IPS-18a (cell line): Measurements from ENCODE around the gene ACSF3.

ENCODE experiments used
- H3K27ac ChIP-seq: one replicate; pipeline ENCODE4 v1.5.1; 2013; ENCODE audit warnings: low read length
- H3K27me3 ChIP-seq: one replicate; pipeline ENCODE4 v1.6.1; 2013; ENCODE audit warnings: mild to moderate bottlenecking, low read length; ENCODE audit not compliant: control insufficient read depth, insufficient read depth
- H3K36me3 ChIP-seq: one replicate; pipeline ENCODE4 v1.6.1; 2013; ENCODE audit warnings: low read depth, low read length; ENCODE audit not compliant: control insufficient read depth
- H3K4me1 ChIP-seq: one replicate; pipeline ENCODE4 v1.6.1; 2013; ENCODE audit warnings: low read depth, low read length; ENCODE audit not compliant: control insufficient read depth
- H3K4me3 ChIP-seq: one replicate; pipeline ENCODE4 v1.5.1; 2013; ENCODE audit warnings: low read length
- H3K9ac ChIP-seq: one replicate; pipeline ENCODE4 v1.6.1; 2013; ENCODE audit warnings: mild to moderate bottlenecking, low read length, moderate library complexity
- H3K9me3 ChIP-seq: one replicate; pipeline ENCODE4 v1.6.1; 2013; ENCODE audit warnings: low read depth, low read length; ENCODE audit not compliant: control insufficient read depth

The ACSF3 gene

DNA sequence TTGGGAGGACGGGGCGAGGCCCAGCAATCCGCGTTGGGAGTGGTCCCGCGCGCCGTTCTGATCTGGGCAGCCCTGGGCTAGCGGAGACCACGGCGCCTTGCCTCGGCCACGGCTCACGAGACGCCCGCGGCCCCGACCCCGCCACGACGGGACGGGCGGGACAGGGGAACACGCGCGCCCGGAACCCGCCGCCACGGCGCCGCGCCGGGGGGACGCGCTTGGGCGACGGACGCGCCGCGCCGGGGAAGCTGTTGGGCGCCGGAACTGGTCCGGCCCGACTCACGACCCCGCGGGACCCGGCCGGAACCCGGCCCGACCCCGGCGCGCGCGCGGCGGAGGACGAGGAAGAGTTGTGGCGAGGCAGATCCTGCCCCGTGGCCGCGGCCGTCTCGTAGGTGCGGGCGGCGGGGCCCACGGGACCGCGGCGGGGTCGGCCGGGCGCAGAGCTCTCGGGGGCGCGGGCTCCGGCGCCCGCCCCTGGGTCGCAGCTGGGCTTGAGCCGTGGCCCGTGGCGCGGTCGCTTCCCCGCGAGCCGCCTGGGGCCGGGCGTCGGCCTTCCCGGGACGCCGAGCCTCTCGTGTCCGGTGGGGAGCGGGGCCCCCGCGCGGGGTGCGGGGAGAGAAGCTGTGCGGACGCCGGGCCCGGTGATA, at the start of gene ACSF3:
Gene ACSF3 (plus strand): TSS at position 251 of the 650 bp plus-strand sequence. CDS start 6,830 bp downstream, outside the sequence.
- H3K9ac ChIP-seq: peak within 1 kb of the TSS; percentile 57
- peaks cover 39% of the 10 kb centered on the region for H3K27me3 ChIP-seq
- no peaks in the 10 kb centered on the region for H3K36me3 ChIP-seq
- no peak within 1 kb of the TSS for H3K27ac ChIP-seq
- H3K9me3 ChIP-seq: no peaks in the 10 kb centered on the region
- peak within 1 kb of the TSS; percentile 74 for H3K4me3 ChIP-seq
- H3K4me1 ChIP-seq: peaks cover 10% of the 10 kb centered on the region

DNA sequence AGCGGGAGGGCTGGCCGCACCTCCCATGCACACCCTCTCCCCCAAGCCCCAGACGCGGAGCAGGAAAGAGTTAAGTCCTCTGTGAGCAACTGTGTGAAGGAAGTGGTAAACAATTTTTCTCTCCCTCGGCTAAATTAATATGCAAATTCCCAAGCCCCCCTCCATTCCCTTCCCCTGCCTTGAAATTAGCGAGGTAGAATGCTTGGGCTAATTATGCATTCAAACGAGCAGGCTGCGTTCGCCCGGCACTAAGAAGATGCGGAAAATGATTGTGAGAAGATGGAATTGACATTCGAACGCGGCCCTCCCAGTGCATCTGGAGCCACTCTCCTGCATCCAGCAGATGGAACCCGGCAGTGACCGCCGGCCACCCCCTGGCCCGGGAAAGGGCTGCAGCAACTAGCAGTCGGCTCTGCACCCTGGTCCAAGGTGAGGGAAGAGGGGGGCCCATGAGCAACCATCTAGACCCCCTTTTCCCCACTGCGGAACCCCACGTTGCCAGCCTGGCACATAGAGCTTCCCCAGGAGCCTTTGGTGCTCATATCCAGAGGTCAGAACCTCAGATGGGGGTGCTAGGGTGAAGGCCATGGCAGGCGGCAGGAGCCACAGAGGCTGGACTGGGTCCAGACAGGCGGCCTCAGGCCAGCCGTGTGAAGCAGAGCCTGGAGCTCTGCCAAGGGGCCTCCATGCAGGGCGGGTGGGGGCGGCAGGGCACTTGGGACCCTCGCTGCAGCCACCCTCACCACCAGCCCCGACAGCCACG, 49.1 kb upstream of the ACSF3 start:
- no peak overlapping the region for H3K9ac ChIP-seq
- H3K27ac ChIP-seq: no peak overlapping the region
- no peaks in the 10 kb centered on the region for H3K27me3 ChIP-seq
- no peaks in the 10 kb centered on the region for H3K9me3 ChIP-seq
- no peaks in the 10 kb centered on the region for H3K4me1 ChIP-seq
- no peaks in the 10 kb centered on the region for H3K36me3 ChIP-seq
- no peak overlapping the region for H3K4me3 ChIP-seq

DNA sequence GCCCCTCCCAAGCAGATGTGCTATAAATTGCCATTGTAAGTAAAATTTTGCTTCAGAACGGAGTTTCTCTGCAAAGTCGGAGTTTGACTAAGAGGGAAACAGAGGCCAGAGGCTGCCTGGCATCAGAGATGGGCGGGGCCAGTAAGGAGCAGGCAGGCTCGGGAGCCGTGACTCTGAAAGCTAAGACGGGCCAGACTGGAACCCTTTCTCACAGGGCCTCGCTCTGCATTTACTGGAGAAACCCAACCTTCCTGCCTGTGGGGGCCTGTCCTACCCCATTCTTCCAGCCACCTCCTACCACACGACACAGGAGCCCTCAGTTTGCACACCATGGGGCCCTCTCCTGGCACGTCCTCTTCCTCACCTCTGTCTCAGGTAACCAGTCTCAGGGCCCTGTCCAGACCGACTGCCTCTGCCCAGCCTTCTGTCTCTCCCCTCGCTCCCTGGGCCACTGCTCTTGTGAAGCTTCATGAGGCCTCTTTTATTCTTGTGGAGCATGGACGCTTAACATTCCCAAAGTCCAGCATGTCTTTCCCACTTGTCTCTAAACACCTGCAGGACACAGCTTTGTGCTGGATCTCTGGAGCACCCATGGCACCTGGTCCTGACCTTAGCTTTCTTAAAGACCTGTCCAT, 48.4 kb upstream of the ACSF3 start:
- no peaks in the 10 kb centered on the region for H3K4me1 ChIP-seq
- H3K9me3 ChIP-seq: no peaks in the 10 kb centered on the region
- H3K36me3 ChIP-seq: no peaks in the 10 kb centered on the region
- no peaks in the 10 kb centered on the region for H3K27me3 ChIP-seq
- no peak overlapping the region for H3K9ac ChIP-seq
- no peak overlapping the region for H3K27ac ChIP-seq
- no peak overlapping the region for H3K4me3 ChIP-seq

DNA sequence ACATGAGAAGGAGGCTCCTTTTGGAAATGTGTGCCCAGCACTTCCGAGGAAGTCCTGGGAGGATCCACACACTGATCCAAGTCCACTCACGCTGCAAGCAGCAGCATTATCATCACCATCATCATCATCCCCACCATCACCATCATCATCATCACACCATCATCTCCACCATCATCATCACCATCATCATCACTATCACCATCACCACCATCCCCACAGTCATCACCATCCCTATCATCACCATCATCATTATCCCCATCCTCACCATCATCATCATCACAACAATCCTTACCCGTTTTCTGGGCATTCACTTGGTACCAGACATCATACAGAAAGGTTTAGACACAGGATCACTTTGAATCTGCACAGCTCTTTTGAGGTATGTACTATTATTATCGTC, 47.8 kb upstream of the ACSF3 start:
- H3K27me3 ChIP-seq: no peaks in the 10 kb centered on the region
- no peaks in the 10 kb centered on the region for H3K36me3 ChIP-seq
- H3K9ac ChIP-seq: no peak overlapping the region
- no peak overlapping the region for H3K27ac ChIP-seq
- H3K4me1 ChIP-seq: no peaks in the 10 kb centered on the region
- H3K4me3 ChIP-seq: no peak overlapping the region
- H3K9me3 ChIP-seq: no peaks in the 10 kb centered on the region

DNA sequence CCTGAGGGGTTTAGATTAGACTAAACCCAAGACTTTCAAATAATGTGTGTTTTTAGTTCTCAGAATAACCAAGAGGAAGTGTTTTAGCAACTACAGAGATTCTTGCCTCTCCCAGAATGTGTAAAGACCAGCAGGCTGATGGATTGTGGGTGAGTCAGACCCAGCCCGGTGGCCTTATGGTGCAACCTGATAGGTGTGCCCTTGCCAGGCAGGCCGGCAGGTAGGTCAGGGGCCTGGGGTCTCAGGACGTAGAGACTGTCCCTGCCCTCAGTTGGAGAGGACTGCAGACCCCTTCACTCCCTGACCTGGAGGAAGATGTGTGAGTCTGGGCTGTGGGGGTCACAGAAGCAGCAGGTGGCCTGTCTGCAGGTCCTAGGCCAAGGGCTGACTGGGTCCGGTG, 47.2 kb upstream of the ACSF3 start:
- Histone ChIP-seq H3K4me3 (no peak overlapping the region), H3K36me3 (no peaks in the 10 kb centered on the region), H3K9me3 (no peaks in the 10 kb centered on the region), H3K27ac (no peak overlapping the region), H3K27me3 (no peaks in the 10 kb centered on the region), H3K9ac (no peak overlapping the region), H3K4me1 (no peaks in the 10 kb centered on the region)

DNA sequence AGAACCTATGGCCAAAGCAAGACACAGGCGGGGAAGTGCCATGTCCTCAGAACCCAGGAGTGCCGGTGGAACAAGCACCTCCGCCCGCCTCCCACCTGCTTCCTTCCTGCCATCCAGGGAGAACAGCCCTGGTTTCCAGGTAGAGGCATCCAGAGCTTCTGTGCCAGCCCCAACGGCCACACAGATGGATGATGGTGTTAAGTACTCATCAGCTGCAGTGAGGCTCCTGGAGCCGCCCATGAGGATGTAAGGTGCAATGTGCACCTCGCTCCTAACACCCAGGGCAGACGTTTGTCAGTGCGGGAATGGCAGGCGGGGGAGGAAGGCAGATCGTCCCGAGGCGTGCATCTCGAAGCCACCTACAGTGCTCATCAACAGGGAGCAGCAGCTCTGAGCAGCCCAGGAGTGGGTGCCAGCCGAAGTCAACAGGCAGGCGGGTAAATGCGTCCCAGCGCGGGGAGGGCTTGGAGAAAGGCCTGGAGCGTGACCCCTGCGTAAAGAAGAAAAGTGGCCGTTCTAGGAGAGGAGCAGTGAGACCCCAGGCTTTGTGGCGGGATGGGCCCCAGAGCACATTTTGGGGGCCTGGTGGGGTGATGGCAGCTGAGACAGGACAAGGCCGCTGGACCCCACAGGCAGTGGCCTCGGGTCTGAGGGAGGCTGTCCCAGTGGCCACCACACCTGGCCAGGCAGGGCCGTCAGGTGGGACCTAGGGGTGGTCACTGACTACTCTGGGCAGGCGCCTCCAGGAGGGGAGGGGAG, 46.1 kb upstream of the ACSF3 start:
- Histone ChIP-seq H3K27ac (no peak overlapping the region), H3K9me3 (no peaks in the 10 kb centered on the region), H3K27me3 (no peaks in the 10 kb centered on the region), H3K4me3 (no peak overlapping the region), H3K9ac (no peak overlapping the region), H3K36me3 (no peaks in the 10 kb centered on the region), H3K4me1 (no peaks in the 10 kb centered on the region)

DNA sequence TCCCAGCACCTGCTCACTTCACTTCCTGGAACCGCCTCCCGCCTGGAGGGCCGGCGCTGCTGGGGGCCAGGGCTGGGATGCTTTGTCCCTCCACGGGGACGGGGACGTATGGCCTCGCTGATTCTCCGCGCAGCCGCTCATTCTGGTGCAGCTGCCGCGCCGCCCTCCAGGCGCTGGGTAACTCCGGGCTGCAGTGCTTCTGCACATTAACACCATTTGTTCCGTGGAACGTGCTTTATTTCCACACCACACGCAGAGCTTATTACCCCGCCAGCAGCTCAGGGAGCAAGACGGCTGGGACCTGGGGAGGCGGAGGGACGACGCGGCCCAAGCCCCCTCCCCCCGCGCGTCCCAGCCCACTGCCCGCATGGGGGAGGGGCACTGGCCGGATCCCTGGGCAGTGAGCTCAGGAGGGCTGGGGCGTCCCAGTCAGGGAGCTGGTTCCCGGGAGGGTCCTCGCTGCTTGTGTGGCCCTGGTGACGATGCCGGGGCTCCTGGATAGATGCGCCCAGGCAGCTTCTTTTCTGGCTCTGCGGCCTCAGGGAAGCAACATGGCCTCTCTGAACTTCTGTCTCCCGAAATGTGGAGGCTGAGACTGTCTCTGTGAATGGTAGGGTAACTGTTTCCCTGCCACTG, 45.4 kb upstream of the ACSF3 start:
- Histone ChIP-seq H3K27ac (no peak overlapping the region), H3K27me3 (no peaks in the 10 kb centered on the region), H3K9ac (no peak overlapping the region), H3K4me3 (no peak overlapping the region), H3K4me1 (no peaks in the 10 kb centered on the region), H3K36me3 (no peaks in the 10 kb centered on the region), H3K9me3 (no peaks in the 10 kb centered on the region)

DNA sequence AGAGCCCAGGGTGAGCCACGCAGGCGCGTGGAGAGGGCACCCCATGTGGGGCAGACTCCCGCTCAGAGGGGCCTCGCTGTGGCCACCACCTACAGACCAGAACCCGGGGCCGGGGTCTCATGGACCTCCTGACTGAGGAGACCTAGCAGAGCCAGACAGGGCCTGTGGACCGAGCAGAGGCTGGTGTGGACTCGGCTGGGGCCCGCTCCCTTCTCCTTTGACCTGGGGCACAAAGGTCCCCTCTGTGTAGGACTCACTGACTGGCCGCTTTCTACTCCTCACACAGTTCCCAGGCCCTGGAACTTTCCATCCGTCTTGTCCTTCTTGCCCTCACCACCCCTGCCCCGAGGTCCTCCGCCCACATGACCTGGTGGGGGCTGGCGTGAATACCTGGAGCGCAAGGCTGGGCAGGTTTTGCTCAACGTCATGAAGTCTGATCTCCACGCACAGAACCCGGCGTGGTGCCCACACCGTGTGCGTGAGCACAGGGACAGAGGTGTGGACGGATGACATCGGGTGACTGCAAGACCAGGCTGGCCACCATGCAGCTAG, 44.7 kb upstream of the ACSF3 start:
- H3K27me3 ChIP-seq: no peaks in the 10 kb centered on the region

DNA sequence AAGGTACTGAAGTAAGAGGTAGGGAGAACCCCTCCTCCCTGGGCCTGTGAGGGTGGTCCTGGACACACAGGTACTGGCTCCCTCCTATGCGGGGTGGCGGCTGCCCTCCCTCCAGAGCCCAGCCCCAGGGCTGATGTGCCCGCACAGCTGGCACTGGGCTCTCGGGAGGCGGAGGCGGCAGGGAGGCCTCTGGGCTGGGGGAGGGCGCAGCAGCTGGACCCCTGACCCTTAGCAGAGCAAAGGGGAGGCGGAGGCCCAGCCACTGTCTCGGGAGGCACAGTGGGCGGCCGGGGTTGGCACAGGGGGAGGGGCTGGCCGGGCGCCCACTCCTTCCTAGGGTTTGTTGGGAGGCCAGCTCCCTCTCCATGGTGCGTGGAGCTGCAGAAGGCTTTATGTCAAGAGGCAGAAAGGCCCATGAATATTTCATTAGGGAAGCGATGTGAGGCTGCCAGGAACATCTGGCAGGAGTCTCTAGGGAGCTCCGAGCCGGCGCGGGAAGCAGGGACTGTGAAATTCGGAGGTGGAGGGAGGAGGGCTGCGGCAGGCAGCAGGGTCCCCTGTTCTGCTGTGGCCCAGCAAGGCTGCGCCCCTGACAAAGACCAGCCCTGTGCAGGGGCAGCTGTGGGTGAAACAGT, 44.1 kb upstream of the ACSF3 start:
- no peaks in the 10 kb centered on the region for H3K9me3 ChIP-seq
- no peaks in the 10 kb centered on the region for H3K4me1 ChIP-seq
- no peak overlapping the region for H3K27ac ChIP-seq
- H3K9ac ChIP-seq: no peak overlapping the region
- no peaks in the 10 kb centered on the region for H3K36me3 ChIP-seq
- no peaks in the 10 kb centered on the region for H3K27me3 ChIP-seq
- no peak overlapping the region for H3K4me3 ChIP-seq

More for the DNA sequence above, 44.7 kb upstream of the ACSF3 start:
- no peak overlapping the region for H3K4me3 ChIP-seq
- H3K27ac ChIP-seq: no peak overlapping the region
- H3K9me3 ChIP-seq: no peaks in the 10 kb centered on the region
- no peak overlapping the region for H3K9ac ChIP-seq
- H3K36me3 ChIP-seq: no peaks in the 10 kb centered on the region
- H3K4me1 ChIP-seq: no peaks in the 10 kb centered on the region

DNA sequence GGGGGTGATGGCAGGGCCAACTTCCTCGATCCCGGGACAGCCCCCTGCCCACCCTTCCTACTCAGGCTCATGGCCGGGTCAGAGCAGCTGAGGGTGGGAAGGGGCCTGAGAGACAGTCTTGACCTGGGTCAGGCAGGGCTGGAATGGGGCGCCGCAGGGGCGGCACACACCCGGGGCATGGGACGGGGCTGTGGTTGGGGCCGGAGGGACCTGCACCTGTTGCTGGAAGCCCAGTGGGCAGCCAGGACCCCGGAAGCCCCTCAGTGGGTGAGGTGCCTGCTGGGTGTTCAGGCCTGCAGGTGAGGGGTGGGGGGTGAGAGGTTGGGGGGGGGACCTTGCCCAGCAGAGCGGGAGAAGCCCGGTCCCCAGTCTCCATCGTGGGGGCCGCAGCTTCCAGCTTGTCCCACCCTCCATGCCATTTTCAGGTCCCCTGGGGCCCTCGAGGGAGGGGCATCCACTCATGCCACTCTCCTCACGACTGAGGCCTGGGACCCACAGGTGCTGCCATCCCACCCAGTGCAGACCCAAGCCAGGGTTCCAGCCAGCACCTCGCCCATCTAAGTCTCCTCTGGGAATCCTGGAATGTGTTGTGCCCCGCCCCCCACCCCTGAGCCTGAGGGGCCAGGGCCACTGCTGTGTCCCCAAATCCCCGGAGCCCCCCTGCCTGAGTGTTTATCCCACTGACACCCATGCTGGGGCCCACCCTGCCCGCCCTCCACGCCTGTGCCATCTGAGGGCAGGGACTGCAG, 43.4 kb upstream of the ACSF3 start:
- Histone ChIP-seq H3K9me3 (no peaks in the 10 kb centered on the region), H3K4me1 (no peaks in the 10 kb centered on the region), H3K4me3 (no peak overlapping the region), H3K36me3 (no peaks in the 10 kb centered on the region), H3K27me3 (no peaks in the 10 kb centered on the region), H3K9ac (no peak overlapping the region), H3K27ac (no peak overlapping the region)
